ENCODE data around the gene CDCA4.

The CDCA4 gene

GRCh38 chr14:104984056-104984894 is 36.6 kb downstream of the CDCA4 start:
- no peak for DNase-seq

GRCh38 chr14:104983231-104983721 is 37.6 kb downstream of the CDCA4 start:
- no peak for DNase-seq

- DNase-seq: no peak
These were observed 38.2 kb downstream of the CDCA4 start for GRCh38 chr14:104982548-104983230.

DNA sequence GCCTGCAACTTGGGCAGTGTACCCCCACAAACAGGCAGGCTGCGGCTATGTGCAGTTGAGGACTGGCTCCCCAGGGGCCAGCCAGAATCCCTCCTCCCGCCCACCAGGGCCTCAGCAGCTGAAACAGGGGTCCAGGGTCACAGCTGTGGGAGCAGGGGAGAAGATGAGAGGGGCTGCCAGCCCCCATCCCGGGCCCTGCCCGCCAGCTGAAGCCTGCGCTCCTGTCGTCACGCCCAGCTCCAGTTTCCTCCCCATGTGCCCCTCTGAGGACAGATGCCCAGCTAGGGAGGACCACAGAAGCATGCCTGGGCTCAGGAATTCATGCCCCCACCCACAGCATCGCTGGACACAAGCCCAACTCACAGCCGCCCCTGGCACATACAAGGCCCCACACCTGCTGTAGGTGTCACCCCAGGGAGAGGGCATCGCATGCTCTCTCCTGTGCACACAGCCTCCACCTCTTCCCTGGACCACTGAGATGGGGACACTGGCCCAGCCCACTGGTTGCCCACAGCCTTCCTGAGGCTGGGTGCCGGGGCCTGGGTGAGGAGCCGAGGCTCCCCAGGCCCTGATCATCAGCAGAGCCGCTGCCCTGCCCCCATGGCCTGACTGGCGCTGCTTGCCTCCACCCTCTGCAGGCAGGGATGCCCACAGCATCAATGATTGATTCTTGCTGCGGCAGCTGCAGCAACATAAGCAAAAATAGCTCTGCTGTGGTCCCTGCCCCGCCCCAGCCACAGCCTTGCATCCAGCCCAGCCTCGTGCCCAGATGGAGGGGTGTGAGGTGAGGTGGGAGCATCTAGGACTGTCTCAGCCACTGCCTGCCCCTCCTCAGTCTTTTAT is 39.0 kb downstream of the CDCA4 start:
- DNase-seq: no peak

GRCh38 chr14:104980611-104981531 is 40.0 kb downstream of the CDCA4 start:
- no peak for DNase-seq

GRCh38 chr14:104979758-104980610 is 40.9 kb downstream of the CDCA4 start:
- DNase-seq: no peak

- DNase-seq: no peak
These were observed 41.9 kb downstream of the CDCA4 start for GRCh38 chr14:104978746-104979691.

DNA sequence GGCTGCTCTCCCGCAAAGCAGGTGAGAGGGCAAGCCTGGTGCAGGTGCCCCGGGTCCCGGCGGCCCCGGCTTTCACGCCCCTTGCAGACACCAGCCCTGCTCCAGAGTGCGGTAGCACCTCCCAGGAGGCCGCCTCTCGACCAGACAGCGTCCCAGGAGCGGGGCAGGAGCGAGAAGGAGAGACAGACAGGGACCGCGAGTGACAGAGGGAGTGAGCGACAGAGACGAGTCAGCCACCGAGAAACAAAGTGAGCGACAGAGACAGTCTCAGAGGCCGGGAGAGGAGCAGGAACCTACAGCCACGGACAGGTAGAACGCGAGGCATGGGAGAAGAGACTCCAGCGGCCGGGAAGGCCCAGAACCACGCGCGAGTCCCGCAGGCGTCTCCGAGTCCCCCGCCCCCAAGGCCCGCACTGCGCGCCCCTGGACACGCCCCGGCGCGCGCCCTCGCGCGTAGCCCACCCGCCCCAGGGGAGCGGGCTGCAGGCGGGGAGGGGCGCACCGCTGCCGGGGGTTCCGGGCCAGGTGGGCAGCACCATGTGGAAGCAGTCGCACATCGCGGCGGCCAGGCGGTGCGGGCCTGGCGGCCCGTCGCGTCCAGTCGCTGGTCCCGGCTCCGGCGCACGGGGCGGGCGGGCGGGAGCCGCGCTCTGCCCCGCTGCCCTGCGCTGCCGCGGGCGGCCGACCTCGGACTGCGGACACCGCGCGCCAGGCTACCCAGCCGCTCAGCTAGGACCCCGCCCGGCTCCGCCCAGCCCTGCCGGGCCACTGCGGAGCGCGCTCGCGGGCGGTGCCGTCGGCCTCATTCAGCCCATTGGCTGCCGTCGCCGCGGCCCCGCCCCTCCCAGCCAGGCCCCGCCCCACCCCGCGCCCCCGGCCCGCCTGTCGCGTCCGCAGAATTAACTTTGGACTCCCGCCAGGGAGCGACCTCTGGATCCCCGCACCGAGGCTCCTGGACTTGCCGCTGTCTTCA is 42.9 kb downstream of the CDCA4 start, which contains the start of gene AHNAK2:
Gene AHNAK2 (minus strand): TSS at position 694 of the 973 bp plus-strand sequence. CDS start 137 bp downstream, at position 557.
- DNase-seq: peak; percentile 13

DNA sequence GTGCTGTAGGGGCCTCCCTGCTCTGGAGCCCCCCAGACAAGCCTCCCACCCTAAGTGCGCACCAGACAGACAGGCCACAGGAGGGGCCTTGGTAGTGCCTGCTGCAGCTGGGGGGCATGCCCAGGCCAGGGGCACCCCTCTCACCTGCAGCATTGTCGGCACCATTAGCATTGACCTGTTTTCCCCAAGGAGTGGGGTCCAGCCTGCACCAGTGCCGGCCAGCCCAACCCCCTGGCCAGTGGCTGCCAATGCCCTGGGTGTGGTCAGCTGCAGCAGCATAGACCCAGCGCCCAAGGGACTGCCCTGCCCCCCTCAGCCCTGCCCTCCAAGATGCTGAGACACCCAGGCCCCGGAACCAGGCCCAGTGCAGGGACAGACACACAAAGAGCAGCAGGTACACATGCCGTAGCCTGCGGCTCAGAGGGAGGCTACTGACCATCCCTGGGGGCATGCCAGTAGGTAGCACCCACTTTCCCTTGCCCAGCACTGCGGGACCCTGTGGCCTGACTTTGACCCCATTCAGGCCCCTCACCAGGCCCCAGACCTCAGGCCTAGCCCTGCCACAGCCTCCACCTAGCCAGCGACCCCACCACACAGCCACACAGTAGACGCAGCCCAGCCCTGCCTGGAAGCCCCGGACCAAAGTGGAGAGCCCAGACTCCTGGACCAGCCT is 43.7 kb downstream of the CDCA4 start:
- no peak for DNase-seq

- DNase-seq: peak; percentile 82
These were observed 44.5 kb downstream of the CDCA4 start for GRCh38 chr14:104976198-104977007.

DNA sequence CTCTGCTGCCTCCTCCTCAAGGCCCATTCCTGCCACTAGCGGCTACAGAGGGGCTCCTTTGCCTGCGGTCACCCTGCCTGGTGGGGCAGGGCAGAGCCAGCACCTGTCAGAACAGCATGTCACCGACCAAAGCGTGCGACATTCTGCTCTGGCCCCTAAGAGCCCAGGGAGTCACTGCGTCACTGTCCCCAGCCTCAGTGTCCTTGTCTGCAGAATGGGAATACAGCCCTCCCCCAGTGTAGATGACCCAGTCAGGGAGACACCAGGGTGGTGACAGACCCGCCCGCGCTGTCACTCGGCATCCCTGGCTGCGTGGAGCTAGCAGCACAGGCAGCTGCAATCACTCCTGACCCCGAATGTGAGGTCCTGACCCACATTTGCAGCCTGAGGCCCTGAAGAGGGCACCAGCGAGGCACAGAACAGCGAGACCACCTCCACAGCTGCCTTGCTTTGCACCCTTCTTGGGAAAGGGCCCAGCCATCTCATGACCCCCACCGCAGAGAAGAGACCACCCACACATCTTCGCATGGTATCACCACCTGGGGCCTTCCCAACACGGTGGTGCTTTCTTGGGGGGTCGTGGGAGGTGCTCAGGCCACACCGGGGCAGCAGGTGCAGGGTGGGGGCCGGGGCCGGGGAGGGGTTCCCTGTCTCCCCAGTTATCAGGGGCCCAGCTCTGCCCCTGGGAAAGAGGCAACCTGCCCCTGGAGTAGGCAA is 45.2 kb downstream of the CDCA4 start:
- DNase-seq: peak; percentile 17

- no peak for DNase-seq
These were observed 46.1 kb downstream of the CDCA4 start for GRCh38 chr14:104974665-104975390.

- DNase-seq: no peak
These were observed 46.7 kb downstream of the CDCA4 start for GRCh38 chr14:104974146-104974541.

DNA sequence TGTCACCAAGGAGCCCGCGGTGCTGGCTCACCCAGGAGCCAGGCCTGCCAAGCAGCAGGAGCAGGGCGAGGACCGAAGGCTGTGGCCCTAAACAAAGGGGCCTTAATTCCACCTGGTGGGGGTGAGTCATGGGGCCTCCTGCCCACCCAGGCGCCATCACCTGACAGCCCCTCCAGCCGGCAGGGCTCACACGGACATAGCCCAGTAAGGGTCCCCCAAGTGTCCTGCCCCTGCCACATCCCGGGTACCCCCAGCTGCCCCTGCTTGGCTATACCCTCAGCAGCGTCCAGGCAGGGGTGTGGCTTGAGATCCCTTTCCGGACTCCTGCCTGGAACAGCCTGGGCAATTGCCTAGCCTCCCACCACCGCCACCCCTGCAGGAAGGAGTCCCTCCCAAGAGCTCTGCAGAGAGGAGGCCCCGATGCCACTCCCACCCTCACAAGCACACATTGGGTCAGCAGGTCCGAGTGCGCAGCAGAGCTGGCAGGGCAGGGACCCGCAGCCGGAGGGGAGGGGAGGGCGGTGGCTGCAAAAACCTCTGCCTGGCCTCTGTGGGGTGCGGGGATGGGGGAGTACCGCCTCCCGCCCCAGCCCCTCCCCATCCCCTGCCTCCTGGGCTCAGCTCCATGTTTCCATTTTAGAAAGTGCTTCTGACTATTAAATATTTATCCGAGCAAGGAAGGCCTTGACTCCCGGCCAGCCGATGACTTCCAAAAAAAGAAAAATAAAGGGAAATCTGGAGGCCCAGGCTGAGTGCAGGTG is 47.3 kb downstream of the CDCA4 start:
- DNase-seq: no peak

- no peak for DNase-seq
These were observed 47.8 kb downstream of the CDCA4 start for GRCh38 chr14:104973135-104973384.

Data from CD4-positive, alpha-beta T cell treated with Interleukin-4 for 4 hours (primary cell).